Fibroblast of lung (primary cell): ENCODE results near the gene IL27RA. TPM values are rescaled to one million over a fixed set of nuclear protein-coding genes. Genes with fewer than 3 reads are reported as not detected.
"Not testable (repeated sequence)": the region's sequence is repeated elsewhere in the genome, so short reads cannot be mapped to it uniquely, and the experiment has no call there.

Source experiments
- DNase-seq, 2 donors: peaks; one replicate each; pipeline versions ENCODE4 v3.0.0 to v3.0.0-alpha.2; 2010; ENCODE audit warnings: low read depth in 2 of 2
- H2AFZ ChIP-seq: 2 replicates; pipeline ENCODE4 v1.5.1; 2012; ENCODE audit warnings: low read length, control low read depth, inconsistent platforms
- H3K27ac ChIP-seq: 2 replicates; pipeline ENCODE4 v1.5.1; 2011; ENCODE audit warnings: low read length, control low read depth; ENCODE audit not compliant: insufficient read depth
- H3K27me3 ChIP-seq: 2 replicates; pipeline ENCODE4 v1.5.1; 2011; ENCODE audit warnings: mild to moderate bottlenecking, low read length; ENCODE audit not compliant: control insufficient read depth, insufficient read depth
- H3K36me3 ChIP-seq: 2 replicates; pipeline ENCODE4 v1.5.1; 2011; ENCODE audit warnings: low read length; ENCODE audit not compliant: control insufficient read depth, insufficient read depth
- H3K4me1 ChIP-seq: 2 replicates; pipeline ENCODE4 v1.5.1; 2011; ENCODE audit warnings: low read length; ENCODE audit not compliant: control insufficient read depth, insufficient read depth; ENCODE audit errors: extremely low read depth
- H3K4me2 ChIP-seq: 2 replicates; pipeline ENCODE4 v1.5.1; 2011; ENCODE audit warnings: low read length, control low read depth; ENCODE audit not compliant: insufficient read depth; ENCODE audit errors: extremely low read depth
- H3K4me3 ChIP-seq, 4 experiments: fragments of 200-600 bp in 1 of 4; sonication (generic) in 1 of 4; replicated peaks in 1 of 4; 2 replicates each; pipeline ENCODE4 v1.5.1; 2011 to 2016; ENCODE audit warnings: low read length in 4 of 4, low read depth in 3 of 4, mild to moderate bottlenecking in 3 of 4, control low read depth in 2 of 4, inconsistent platforms in 1 of 4, mixed read lengths in 1 of 4; ENCODE audit not compliant: insufficient read depth in 1 of 4; ENCODE audit errors: control extremely low read depth in 1 of 4
- H3K79me2 ChIP-seq: 2 replicates; pipeline ENCODE4 v1.5.1; 2012; ENCODE audit warnings: mild to moderate bottlenecking, low read length, inconsistent platforms; ENCODE audit not compliant: control insufficient read depth, insufficient read depth
- H3K9ac ChIP-seq: 2 replicates; pipeline ENCODE4 v1.5.1; 2011; ENCODE audit warnings: mild to moderate bottlenecking, low read length, control low read depth; ENCODE audit not compliant: insufficient read depth
- H3K9me3 ChIP-seq: 2 replicates; pipeline ENCODE4 v1.5.1; 2012; ENCODE audit warnings: low read depth, low read length; ENCODE audit not compliant: control insufficient read depth, insufficient read depth
- H4K20me1 ChIP-seq: 2 replicates; pipeline ENCODE4 v1.5.1; 2011; ENCODE audit warnings: low read length; ENCODE audit not compliant: control insufficient read depth, insufficient read depth; ENCODE audit errors: extremely low read depth
- CTCF ChIP-seq, 2 donors: IDR thresholded peaks in 1 of 2; conservative IDR thresholded peaks in 1 of 2; 1 replicate in 1 of 2; 2 replicates in 1 of 2; pipeline ENCODE4 v1.5.1; 2011 to 2012; ENCODE audit warnings: low read length in 2 of 2, control low read depth in 1 of 2, inconsistent platforms in 1 of 2, low read depth in 1 of 2, mild to moderate bottlenecking in 1 of 2
- EZH2 ChIP-seq: IDR thresholded peaks from 2 replicates; pipeline ENCODE4 v1.5.1; 2012; ENCODE audit warnings: low read length, control low read depth, mild to moderate bottlenecking; ENCODE audit errors: missing control alignments
- polyA plus RNA-seq, 2 donors: library from polyadenylated mRNA; depleted of rRNA in 1 of 2; stranded (reverse) in 1 of 2; unstranded in 1 of 2; fragments of >200 nt; gene quantifications; 2 replicates each; pipeline ENCODE4 v1.2.1, GENCODE V29; 2011 to 2012; ENCODE audit warnings: missing spikeins in 1 of 2
- total RNA-seq: library from RNA; depleted of rRNA; stranded (reverse); fragments of >200 nt; gene quantifications from 2 replicates; pipeline ENCODE4 v1.2.1, GENCODE V29; 2014

IL27RA gene
- total and polyA plus RNA-seq, 2 donors (not counting 1 experiment from before 2014, with no cell fraction given): 0.84 to 2.1 TPM

- no peak overlapping the region for H2AFZ ChIP-seq
- no peak overlapping the region for H3K9ac ChIP-seq
- H3K4me2 ChIP-seq: no peak overlapping the region
- H3K79me2 ChIP-seq: no peaks in the 10 kb centered on the region
- no peaks in the 10 kb centered on the region for H3K36me3 ChIP-seq
- no peaks in the 10 kb centered on the region for H3K27me3 ChIP-seq
- no peak for DNase-seq
- TF ChIP-seq CTCF (conservative IDR thresholded peaks at IDR 0.05 in 1 of 2, IDR thresholded peaks at IDR 0.05 in 1 of 2; ENCODE audit: low read depth in 1 of 2, low read length in 2 of 2) (no peak), EZH2 (no peak)
- no peak overlapping the region for H3K27ac ChIP-seq
- H4K20me1 ChIP-seq: no peaks in the 10 kb centered on the region
- H3K4me3 ChIP-seq: no peak overlapping the region
- H3K4me1 ChIP-seq: no peaks in the 10 kb centered on the region
- H3K9me3 ChIP-seq: no peaks in the 10 kb centered on the region
Measured at GRCh38 chr19:14015524-14016035, 16.0 kb upstream of the IL27RA start.

GRCh38 chr19:14019100-14019499 is 12.5 kb upstream of the IL27RA start:
- TF ChIP-seq EZH2: no peak
- no peak for TF ChIP-seq CTCF (conservative IDR thresholded peaks at IDR 0.05 in 1 of 2, IDR thresholded peaks at IDR 0.05 in 1 of 2; ENCODE audit: low read depth in 1 of 2, low read length in 2 of 2)
- Histone ChIP-seq H2AFZ (no peak overlapping the region), H3K4me3 (no peak overlapping the region), H4K20me1 (no peaks in the 10 kb centered on the region), H3K36me3 (no peaks in the 10 kb centered on the region), H3K9me3 (no peaks in the 10 kb centered on the region), H3K4me1 (peaks cover 5% of the 10 kb centered on the region), H3K79me2 (no peaks in the 10 kb centered on the region), H3K9ac (no peak overlapping the region), H3K27ac (no peak overlapping the region), H3K4me2 (no peak overlapping the region), H3K27me3 (no peaks in the 10 kb centered on the region)
- no peak for DNase-seq

GRCh38 chr19:14019739-14020138 is 11.8 kb upstream of the IL27RA start:
- not testable (repeated sequence) for H3K27me3 ChIP-seq, H2AFZ ChIP-seq, H3K4me1 ChIP-seq, DNase-seq, H3K36me3 ChIP-seq, H3K9ac ChIP-seq, H3K4me3 ChIP-seq, H4K20me1 ChIP-seq, H3K4me2 ChIP-seq, H3K79me2 ChIP-seq, H3K9me3 ChIP-seq, H3K27ac ChIP-seq
